NCI-H526 treated with DMSO at 0.1 percent for 48 hours (cell line): Measurements from ENCODE around the gene RNF169.

ENCODE experiments used
- DNase-seq: peaks from one replicate; lab custom pipeline; 2025; lab: John Stamatoyannopoulos, UW

RNF169 gene

DNA sequence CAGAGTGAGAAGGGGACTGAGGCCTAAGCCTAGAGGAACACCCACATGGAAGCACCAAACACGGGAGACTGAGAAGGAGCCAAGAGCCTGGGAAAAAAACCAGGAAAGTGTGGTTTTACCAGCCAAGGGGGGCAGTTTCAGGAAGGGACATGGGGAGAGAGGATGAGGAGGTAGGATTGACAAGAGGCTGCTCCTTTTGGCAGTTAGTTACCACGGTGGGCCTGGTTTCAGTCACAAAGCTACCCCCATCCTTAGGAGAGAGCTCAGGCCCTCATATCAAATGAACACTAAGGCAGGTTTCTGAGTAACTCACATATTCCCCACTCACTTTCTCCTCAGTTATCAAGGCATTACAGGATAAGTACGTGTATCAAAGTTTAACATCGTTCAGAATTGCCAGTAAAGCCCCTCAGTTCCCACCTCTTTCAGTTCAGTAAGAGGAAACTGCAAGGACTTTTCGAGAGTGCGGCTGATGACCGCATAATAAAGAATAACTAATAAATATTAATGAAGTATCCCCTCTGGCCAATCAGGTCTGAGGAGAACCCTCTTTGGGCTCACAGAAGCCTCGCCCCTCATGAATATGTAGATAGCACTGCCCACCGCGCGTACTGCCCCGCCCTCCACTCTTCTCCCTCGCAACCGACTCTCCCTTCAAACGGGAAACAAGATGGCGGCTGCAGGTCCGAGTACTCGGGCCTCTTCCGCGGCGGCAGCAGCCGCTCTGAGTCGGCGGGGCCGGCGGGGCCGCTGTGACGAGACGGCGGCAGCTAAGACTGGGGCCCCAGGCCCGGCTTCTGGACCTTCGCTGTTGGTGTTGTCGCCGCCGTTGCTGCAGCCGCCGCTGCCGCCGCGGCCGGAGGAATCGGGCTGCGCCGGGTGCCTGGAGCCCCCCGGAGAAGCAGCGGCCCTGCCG lies at the start of gene RNF169:
Gene RNF169, plus strand, starts transcription at position 639 of the 916 bp plus-strand sequence. Its CDS starts 32 bp downstream, at position 671.
- peak; percentile 98 for DNase-seq

DNA sequence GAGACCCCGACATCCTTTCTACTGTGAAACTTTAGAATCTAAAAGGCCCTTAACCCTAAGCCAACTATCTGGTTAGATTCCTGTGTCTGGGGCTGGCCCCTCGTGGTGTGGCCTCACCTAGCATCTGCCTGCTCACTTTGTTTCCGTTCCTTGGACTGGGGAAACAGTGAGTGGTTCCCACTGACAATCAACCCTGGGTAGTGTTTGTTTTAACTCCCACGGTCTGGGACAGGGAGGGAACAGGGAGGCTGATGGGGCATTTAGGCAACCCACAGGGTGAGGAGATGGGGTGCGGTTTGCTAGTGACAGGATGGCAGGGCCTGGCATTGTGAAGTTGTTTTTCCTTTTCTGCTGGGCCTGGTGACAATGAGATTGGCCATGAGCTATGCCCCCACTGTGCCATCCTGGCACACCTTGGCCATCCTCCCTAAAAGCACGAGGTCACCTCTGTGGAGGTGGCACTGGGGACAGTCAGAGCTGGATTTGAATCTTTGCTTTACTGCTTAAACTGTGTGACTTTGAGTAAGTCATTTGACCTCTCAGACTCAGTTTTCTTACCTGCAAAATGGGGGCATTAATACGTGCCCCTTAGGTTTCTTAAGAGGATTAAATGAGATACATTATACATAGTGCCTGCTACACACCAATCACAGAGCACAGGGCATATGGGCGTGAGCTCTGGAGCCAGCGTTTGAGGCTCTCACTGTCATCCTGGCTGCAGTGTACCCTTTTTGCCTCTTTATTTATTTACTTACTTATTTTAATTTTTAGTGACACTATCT lies 48.8 kb upstream of the RNF169 start:
- no peak for DNase-seq

DNA sequence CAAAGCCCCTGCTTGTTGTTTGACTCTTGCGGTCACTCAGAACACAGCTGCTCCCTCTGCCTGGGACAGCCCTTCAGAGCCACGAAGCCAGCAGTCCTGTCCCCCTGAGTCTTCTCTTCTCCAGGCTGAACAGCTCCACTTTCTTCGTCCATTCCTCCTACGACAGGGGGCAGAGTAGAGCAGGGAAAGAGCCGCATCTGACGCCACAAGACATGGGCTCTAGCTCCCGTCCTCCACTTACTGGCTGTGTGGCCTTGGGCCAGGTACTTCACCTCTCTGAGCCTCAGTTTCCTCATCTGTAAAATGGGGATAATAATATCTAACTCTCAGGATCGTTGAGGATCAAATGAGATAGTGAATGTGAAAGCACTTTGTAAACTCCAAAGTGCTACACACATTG lies 47.3 kb upstream of the RNF169 start:
- DNase-seq: no peak

DNA sequence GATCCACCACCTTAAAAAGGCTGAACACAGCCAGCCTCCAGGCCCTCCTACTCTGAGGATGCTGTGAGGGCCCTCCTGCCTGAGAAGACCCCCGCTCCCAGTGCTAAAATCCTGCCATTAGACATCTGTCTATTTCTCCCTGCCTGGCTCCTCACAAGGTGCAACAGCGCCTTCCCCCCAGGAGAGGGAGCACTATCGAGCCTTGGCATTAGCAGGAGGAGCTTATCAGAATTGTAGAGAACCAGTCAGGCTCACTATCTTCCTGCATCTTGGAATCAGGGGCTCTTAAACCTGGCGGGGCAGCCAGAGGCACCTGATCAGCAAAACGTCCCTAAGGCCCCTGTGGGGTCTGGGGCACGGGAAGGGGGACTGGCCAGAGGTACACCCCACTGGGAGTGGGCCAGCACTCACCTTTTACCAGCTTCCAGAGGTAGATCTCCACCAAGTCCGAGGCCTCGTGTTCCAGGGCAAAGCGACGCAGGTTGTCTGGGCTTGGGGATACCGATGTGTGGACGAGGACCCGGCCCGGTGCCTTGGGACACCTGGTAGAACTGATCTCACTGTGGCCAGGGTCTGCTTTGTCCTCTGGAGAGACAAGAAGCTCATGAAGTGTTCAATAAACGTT lies 46.2 kb upstream of the RNF169 start:
- DNase-seq: peak; percentile 29

- DNase-seq: no peak
Observed at GRCh38 chr11:74703211-74703610, 45.4 kb upstream of the RNF169 start.

DNA sequence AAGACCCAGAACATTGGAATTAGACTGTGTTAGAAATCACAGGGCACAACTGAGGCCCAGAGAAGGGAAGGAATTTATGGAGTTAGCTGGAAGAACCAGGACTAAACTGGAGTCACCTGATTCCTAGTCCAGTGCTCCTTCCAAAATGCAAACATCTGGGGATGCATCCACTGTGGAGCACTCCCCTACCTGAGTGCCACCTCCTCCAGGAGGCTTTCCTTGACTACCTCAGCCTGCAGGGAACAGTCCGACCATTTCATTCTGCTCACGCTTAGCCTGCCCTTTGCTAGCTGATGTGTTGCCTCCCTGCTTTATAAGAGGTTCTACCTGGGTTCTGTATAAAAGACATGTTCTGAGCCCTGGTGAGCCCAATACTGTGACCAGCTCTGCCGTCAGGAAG lies 41.5 kb upstream of the RNF169 start:
- DNase-seq: no peak

GRCh38 chr11:74707602-74708510 lies 40.8 kb upstream of the RNF169 start:
- DNase-seq: no peak

DNA sequence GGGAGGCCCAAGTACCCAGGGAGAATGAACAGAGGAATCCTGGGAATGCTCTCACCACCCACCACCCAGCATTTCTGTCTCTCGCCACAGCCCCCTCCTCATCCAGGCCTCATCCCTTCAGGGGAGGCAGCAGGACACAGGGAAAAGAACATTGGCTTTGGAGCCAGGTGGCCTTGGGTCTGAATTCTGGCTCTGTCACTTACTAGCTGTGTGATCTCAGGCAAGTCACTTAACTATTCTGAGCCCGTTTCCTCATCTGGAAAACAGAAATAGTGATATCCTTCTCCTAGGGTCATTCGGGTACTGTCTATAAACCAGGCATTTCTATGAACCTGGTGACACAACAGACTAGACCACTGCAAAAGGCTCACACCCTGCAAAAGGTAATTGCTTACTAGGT lies 39.5 kb upstream of the RNF169 start:
- DNase-seq: no peak

DNA sequence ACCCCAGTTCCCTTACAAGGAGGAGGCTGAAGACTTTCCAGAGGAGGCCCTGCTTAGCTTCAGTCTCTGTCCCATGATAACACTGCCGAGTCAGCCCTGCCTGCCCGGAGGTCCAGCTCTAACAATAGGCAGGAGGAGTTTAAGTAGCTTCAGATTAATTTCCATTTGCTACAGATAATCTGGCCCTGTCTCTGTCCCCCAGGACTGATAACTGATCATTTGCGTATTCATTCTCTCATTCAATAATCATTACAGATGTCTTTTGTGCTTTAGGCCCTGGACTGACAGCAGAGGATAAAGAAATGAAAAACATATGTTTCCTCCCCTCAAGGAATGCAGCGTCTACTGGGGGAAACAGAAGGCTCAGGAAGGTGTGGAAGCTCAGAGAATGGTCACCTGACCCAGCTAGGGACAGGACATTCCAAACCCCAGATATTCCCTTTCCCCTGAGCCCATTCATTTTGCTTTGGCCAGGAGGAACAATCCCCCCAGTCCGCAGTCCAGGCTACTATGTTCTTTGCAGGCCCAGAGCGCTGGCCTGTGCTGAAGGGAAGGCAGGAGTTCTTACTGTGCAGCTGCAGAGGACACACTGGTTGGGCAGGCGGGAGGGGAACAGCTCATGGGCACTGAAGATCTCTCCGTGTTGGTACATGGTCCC lies 38.2 kb upstream of the RNF169 start:
- no peak for DNase-seq

DNA sequence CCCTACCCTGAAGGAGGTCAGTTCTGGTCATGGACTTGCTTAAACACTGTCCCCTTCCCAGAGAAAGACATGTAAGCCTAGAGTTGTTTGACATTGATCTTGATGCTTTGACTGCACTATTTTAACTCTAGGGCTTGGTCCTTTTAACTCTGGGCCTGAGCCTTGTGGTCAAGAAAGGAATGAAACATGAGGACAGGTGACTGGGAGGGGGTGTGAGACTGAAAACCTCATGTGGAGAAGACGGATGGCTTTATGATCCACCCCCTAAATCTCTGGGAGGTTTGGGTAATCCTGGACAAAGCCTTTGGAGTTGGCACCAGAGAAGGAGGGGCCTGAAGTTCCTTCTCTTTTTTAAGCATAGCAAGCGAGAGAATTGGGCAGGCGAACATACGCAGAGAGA lies 35.0 kb upstream of the RNF169 start:
- DNase-seq: no peak

- no peak for DNase-seq
Observed at GRCh38 chr11:74714904-74715303, 33.7 kb upstream of the RNF169 start.

DNA sequence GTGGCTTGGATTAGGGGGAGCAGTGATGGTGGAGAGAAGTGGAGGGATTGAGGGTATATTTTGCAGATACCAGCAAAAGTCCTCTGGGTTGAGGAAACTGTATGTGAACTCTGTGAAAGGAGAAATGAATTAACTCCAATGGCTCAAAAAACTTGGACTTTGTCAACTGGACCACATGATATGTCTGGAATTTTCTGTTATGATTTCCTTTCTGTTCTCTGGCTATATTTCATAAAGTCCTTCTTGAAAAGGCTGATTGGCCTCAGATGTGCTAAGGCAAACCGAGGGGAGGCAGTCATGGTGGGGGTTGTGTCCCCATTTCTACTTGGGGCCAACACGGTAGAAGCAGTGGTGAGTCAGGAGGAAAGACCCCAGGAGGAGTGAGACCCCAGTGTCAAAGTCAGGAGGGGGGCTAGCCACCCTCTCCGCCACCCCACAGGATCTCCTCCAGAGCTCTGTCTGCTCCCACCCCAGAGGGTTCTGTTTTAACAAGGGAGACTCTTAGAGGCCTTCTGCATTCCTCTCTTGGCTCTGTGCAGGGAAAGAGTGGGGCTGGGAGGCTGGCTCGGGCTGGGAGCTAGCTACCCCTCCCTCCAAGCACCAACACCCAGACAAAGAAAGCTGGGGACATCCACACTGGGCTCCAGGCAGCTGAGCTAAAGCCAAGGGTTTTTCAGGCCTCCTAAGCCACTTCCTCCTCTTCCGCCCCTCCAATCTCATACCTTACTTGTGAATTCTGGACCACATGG lies 31.3 kb upstream of the RNF169 start:
- no peak for DNase-seq

GRCh38 chr11:74719011-74719410 lies 29.6 kb upstream of the RNF169 start:
- DNase-seq: no peak

- no peak for DNase-seq
Observed at GRCh38 chr11:74720596-74721478, 27.8 kb upstream of the RNF169 start.

DNA sequence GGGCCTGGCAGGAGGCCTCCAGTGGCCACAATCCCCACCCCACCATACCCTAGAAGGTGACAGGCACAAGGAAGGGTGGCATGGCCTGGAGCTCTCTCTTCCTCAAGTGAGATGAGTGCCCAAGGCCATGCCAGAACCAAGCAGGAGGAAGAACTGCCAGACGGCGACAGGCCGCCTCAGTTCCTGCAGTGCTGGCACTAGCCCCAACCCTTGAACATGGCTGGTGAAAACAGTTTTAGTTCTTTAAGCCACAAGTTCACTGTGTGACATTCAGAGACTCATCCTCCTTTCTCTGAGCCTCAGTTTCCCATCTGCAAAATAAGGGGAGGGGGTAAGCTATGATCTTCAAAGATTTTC lies 27.2 kb upstream of the RNF169 start:
- no peak for DNase-seq

DNA sequence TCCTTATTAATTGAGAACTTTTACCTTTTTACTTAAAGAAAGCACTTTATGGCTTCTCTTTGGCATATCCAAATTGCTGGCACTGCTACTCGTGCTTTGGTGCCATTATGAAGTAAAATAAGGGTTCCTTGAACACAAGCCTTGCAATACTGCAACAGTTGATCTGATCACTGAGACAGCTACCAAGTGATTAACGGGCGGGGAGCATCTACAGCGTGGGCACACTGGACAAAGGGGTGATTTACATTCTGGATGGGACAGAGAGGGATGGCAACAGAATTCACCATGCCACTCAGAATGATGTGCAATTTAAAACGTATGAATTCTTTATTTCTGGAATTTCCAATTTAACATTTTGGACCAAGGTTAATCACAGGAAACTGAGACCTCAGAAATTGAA lies 25.1 kb upstream of the RNF169 start:
- no peak for DNase-seq

DNA sequence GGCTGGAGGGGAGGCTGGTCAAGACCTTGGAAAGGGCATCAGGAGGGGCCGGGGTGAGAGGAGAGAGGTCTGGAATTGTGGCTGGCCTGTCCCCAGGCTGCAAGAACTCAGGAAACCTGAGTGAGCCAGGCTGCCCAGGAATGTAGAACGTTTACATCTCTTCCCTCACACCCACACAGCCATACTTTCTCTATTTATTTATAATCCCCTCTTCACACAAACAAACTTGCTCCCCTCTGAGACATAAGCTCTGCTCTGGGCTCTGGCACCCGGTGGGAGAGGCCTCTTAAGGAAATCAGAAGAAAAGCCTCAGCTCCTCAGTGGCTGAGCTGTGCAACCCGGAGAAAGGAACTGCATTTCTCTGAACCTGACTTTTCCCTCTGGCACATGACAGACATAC lies 22.9 kb upstream of the RNF169 start:
- DNase-seq: no peak

GRCh38 chr11:74726547-74727182 lies 22.0 kb upstream of the RNF169 start:
- peak; percentile 63 for DNase-seq

DNA sequence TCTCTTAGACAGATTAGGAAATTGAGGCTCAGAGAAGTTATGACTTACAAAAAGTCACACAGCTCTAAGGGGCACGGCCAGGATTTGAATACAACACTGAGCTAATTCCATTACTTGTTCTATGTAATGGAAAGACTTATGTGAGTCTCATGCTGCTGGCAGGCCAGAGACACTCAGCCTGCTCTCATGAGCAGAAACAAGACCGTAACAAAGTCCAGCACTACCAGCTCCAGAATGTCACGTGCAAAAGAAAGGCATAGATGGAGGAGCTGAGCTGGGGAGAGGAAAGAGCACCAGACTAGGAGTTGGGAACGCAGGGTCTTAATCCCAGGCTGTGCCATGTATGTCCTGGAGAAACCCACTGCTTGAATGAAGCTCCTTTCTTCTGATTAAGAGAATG lies 19.3 kb upstream of the RNF169 start:
- no peak for DNase-seq
